IMR-90 (cell line): ENCODE data around the gene EPN3. TPM values are rescaled to one million over a fixed set of nuclear protein-coding genes. Genes with fewer than 3 reads are reported as not detected.

Experiments
- ATAC-seq: fragments of 200-7000 bp; cut with Tn5 transposase; 2 replicates; pipeline ENCODE4 v1.9.1; 2020; ENCODE audit warnings: low read depth, mild to moderate bottlenecking, moderate library complexity
- BruUV-seq: library from RNA; stranded (reverse); fragments of 400-500 nt; replicated peaks from 2 replicates; lab custom pipeline; 2021; lab: Mats Ljungman, UMichigan
- CTCF ChIA-PET: fragments of 300-600 bp; formaldehyde crosslinking; extraction: SDS; loops from one replicate; lab custom pipeline; 2021; ENCODE audit warnings: antibody characterized with exemption; lab: Yijun Ruan, JAX
- POLR2A ChIA-PET: fragments of 300-600 bp; sonication (Branson Sonifier 250); formaldehyde crosslinking; loops from one replicate; lab custom pipeline; 2022; ENCODE audit warnings: antibody characterized with exemption; ENCODE audit not compliant: unreplicated experiment; lab: Charles Lee
- DNase-seq: peaks from one replicate; pipeline ENCODE4 v3.0.0; 2013
- H2AFZ ChIP-seq: replicated peaks from 2 replicates; pipeline ENCODE3; 2013; ENCODE audit warnings: low read length, mild to moderate bottlenecking; ENCODE audit not compliant: poor library complexity
- H2AK5ac ChIP-seq: 2 replicates; pipeline ENCODE4 v1.6.1; 2013; ENCODE audit warnings: low read depth, low read length, inconsistent platforms
- H2AK9ac ChIP-seq: replicated peaks from 2 replicates; pipeline ENCODE3; 2013; ENCODE audit warnings: mild to moderate bottlenecking, low read depth, low read length, moderate library complexity; ENCODE audit not compliant: poor library complexity
- H2BK120ac ChIP-seq: 2 replicates; pipeline ENCODE4 v1.6.1; 2013; ENCODE audit warnings: low read depth, low read length, inconsistent platforms
- H2BK15ac ChIP-seq: 3 replicates; pipeline ENCODE4 v1.6.1; 2013; ENCODE audit warnings: low read depth, low read length, inconsistent platforms
- H2BK20ac ChIP-seq: 2 replicates; pipeline ENCODE4 v1.6.1; 2013; ENCODE audit warnings: low read depth, mild to moderate bottlenecking, inconsistent platforms, low read length, moderate library complexity
- H2BK5ac ChIP-seq: 2 replicates; pipeline ENCODE4 v1.6.1; 2013; ENCODE audit warnings: mild to moderate bottlenecking, low read depth, low read length, inconsistent platforms; ENCODE audit not compliant: poor library complexity, severe bottlenecking
- H3K14ac ChIP-seq: replicated peaks from 2 replicates; pipeline ENCODE4 v1.6.1; 2013; ENCODE audit warnings: low read depth, low read length, inconsistent platforms
- H3K18ac ChIP-seq: 2 replicates; pipeline ENCODE4 v1.6.1; 2013; ENCODE audit warnings: low read depth, low read length, control low read depth
- H3K23ac ChIP-seq: 2 replicates; pipeline ENCODE4 v1.6.1; 2013; ENCODE audit warnings: low read depth, low read length, inconsistent platforms
- H3K27ac ChIP-seq: 2 replicates; pipeline ENCODE4 v1.5.1; 2013; ENCODE audit warnings: mild to moderate bottlenecking, control low read depth, low read length; ENCODE audit not compliant: insufficient read depth
- H3K27me3 ChIP-seq: 2 replicates; pipeline ENCODE4 v1.6.1; 2013; ENCODE audit warnings: low read length; ENCODE audit not compliant: control insufficient read depth, insufficient read depth
- H3K36me3 ChIP-seq: 2 replicates; pipeline ENCODE4 v1.6.1; 2013; ENCODE audit warnings: low read length, mixed read lengths; ENCODE audit not compliant: control insufficient read depth, insufficient read depth
- H3K4ac ChIP-seq: 2 replicates; pipeline ENCODE4 v1.6.1; 2013; ENCODE audit warnings: low read depth, low read length, inconsistent platforms
- H3K4me1 ChIP-seq: 2 replicates; pipeline ENCODE4 v1.6.1; 2013; ENCODE audit warnings: low read length, mixed read lengths; ENCODE audit not compliant: control insufficient read depth, insufficient read depth
- H3K4me2 ChIP-seq: 2 replicates; pipeline ENCODE4 v1.6.1; 2013; ENCODE audit warnings: low read depth, mild to moderate bottlenecking, control low read depth, low read length, moderate library complexity
- H3K4me3 ChIP-seq: 2 replicates; pipeline ENCODE4 v1.5.1; 2013; ENCODE audit warnings: low read depth, mild to moderate bottlenecking, control low read depth, low read length, moderate library complexity; ENCODE audit not compliant: insufficient read depth
- H3K56ac ChIP-seq: 2 replicates; pipeline ENCODE4 v1.6.1; 2013; ENCODE audit warnings: low read length, inconsistent platforms; ENCODE audit not compliant: insufficient read depth; ENCODE audit errors: extremely low read depth
- H3K79me1 ChIP-seq, 2 experiments: 2 replicates each; pipeline ENCODE4 v1.6.1; 2013; ENCODE audit warnings: low read length in 2 of 2, inconsistent platforms in 1 of 2, low read depth in 1 of 2
- H3K9ac ChIP-seq: 2 replicates; pipeline ENCODE4 v1.6.1; 2013; ENCODE audit warnings: low read depth, low read length, control low read depth
- H3K9me1 ChIP-seq: 2 replicates; pipeline ENCODE4 v1.6.1; 2013; ENCODE audit warnings: low read length, inconsistent platforms; ENCODE audit not compliant: insufficient read depth
- H3K9me3 ChIP-seq: 2 replicates; pipeline ENCODE4 v1.6.1; 2013; ENCODE audit warnings: low read length; ENCODE audit not compliant: control insufficient read depth, insufficient read depth
- H4K20me1 ChIP-seq: 2 replicates; pipeline ENCODE4 v1.6.1; 2013; ENCODE audit warnings: low read length, inconsistent platforms; ENCODE audit not compliant: insufficient read depth
- H4K5ac ChIP-seq: 2 replicates; pipeline ENCODE4 v1.6.1; 2013; ENCODE audit warnings: mild to moderate bottlenecking, low read depth, low read length, control low read depth
- H4K8ac ChIP-seq, 2 experiments: 2 replicates each; pipeline ENCODE4 v1.6.1; 2013; ENCODE audit warnings: low read depth in 2 of 2, low read length in 2 of 2, control low read depth in 1 of 2, inconsistent platforms in 1 of 2
- H4K91ac ChIP-seq: 2 replicates; pipeline ENCODE4 v1.6.1; 2013; ENCODE audit warnings: low read depth, low read length, inconsistent platforms; ENCODE audit not compliant: insufficient read depth
- ELK1 ChIP-seq: fragments of 150-350 bp; IDR thresholded peaks from 2 replicates; pipeline ENCODE4 v1.6.1; 2016; ENCODE audit warnings: low read depth, mild to moderate bottlenecking, low read length, moderate library complexity, borderline replicate concordance
- FOS ChIP-seq: fragments of 150-350 bp; IDR thresholded peaks from 2 replicates; pipeline ENCODE4 v1.6.1; 2016; ENCODE audit warnings: low read depth, low read length
- MAZ ChIP-seq: IDR thresholded peaks from 2 replicates; pipeline ENCODE4 v1.6.1; 2012; ENCODE audit warnings: low read depth, mild to moderate bottlenecking, low read length, improper control_type of control experiment, moderate library complexity, borderline replicate concordance
- MXI1 ChIP-seq: IDR thresholded peaks from 2 replicates; pipeline ENCODE4 v1.6.1; 2012; ENCODE audit warnings: low read depth, mild to moderate bottlenecking, low read length, moderate library complexity, borderline replicate concordance
- POLR2A ChIP-seq: IDR thresholded peaks from 2 replicates; pipeline ENCODE4 v1.6.1; 2012; ENCODE audit warnings: mild to moderate bottlenecking, low read depth, low read length
- RAD21 ChIP-seq: IDR thresholded peaks from 2 replicates; pipeline ENCODE4 v1.6.1; 2012; ENCODE audit warnings: low read length, improper control_type of control experiment
- RCOR1 ChIP-seq: IDR thresholded peaks from 2 replicates; pipeline ENCODE4 v1.6.1; 2012; ENCODE audit warnings: mild to moderate bottlenecking, low read length, improper control_type of control experiment; ENCODE audit not compliant: insufficient replicate concordance
- SMC3 ChIP-seq: fragments of 150-350 bp; IDR thresholded peaks from 2 replicates; pipeline ENCODE4 v1.6.1; 2016; ENCODE audit warnings: low read depth, mild to moderate bottlenecking, antibody characterized with exemption, low read length, moderate library complexity
- USF2 ChIP-seq: fragments of 150-350 bp; IDR thresholded peaks from 2 replicates; pipeline ENCODE4 v1.6.1; 2017; ENCODE audit warnings: mild to moderate bottlenecking, antibody characterized with exemption, low read length, low read depth
- WGBS, 2 experiments: methylation state at CpG; one replicate each; pipeline versions ENCODE4 v1.1.5 to v1.1.7; 2013; ENCODE audit warnings: missing lambda C conversion rate in 2 of 2; ENCODE audit not compliant: insufficient read length in 1 of 2; ENCODE audit errors: extremely low coverage in 2 of 2; 5-methylcytosine and 5-hydroxymethylcytosine counted together
- dilution Hi-C: fragments of 300-500 bp; cut with HindIII; formaldehyde crosslinking; loops from one replicate; pipeline ENCODE4 v1.14.3; 2018; ENCODE audit warnings: low sequenced_read_pairs; ENCODE audit not compliant: unreplicated experiment
- in situ Hi-C: fragments of 300-500 bp; cut with MboI; formaldehyde crosslinking; loops from 3 replicates; pipeline ENCODE4 v1.14.3; 2019; ENCODE audit warnings: low sequenced_read_pairs, inconsistent platforms, mixed read lengths
- intact Hi-C: fragments of 100-400 bp; cut with micrococcal nuclease; formaldehyde crosslinking; loops from 2 replicates; pipeline ENCODE4 v1.10.0; 2022
- polyA plus RNA-seq, 3 experiments: library from polyadenylated mRNA; depleted of rRNA; stranded (reverse); fragments of >200 nt; gene quantifications; 2 replicates each; pipeline ENCODE4 v1.2.3, GENCODE V29; 2012; ENCODE audit warnings: low replicate concordance in 1 of 3
- total RNA-seq: library from RNA; depleted of rRNA; stranded (reverse); fragments of >200 nt; gene quantifications from 2 replicates; pipeline ENCODE4 v1.2.3, GENCODE V29; 2012
- TF ChIP-seq, protein P1 (sequence below): conservative IDR thresholded peaks from 2 replicates; pipeline ENCODE4 v1.5.1; 2012; ENCODE audit warnings: mild to moderate bottlenecking, low read depth, low read length, improper control_type of control experiment

EPN3 gene
- total and polyA plus RNA-seq, 2 of the 4 experiments (the other 2 are of a cell fraction): 0.09 TPM; not detected in 1

DNA sequence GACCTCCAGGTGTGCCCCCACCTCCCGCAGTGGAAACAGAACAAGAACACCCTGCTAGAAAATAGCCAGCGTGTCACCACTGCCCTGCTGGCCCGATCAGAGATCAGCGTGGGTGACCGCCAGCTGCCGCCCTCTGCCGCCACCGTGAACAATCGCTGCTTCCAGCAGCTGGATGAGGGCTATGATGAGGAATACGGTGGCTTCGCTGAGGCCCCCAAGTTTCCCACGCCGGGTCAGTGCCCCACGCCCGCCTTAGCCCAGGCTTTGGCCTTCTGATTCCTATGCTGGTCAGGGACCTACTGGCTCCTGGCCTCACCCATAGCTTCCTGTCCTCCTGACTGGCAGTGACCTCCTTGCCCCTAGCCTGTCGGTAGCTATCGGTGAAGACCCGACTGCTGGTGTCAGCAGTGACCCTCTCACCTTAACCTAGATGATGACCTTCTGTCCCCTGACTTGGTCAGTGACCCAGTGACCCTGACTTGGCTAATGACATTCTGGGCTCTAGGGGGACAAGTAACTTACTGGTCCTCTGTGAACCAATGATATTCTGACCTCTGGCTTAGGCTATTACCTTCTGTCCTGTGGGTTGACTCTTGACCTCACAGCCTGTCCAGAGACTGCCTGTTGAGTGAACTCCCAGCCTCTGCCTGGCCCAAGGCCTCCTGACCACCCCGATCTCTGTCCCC, 16.9 kb downstream of the EPN3 start (continued):
- TF ChIP-seq USF2 (no peak), POLR2A (no peak)

- Histone ChIP-seq H4K91ac (no peak overlapping the region), H2AK5ac (no peak overlapping the region), H3K79me1 (peaks cover 0 to 11% of the 10 kb centered on the region in 2 experiments; a peak in 2 of 4 replicates), H3K9me3 (no peaks in the 10 kb centered on the region), H3K27me3 (no peaks in the 10 kb centered on the region), H3K18ac (no peak overlapping the region), H3K4me1 (peaks cover 6% of the 10 kb centered on the region), H4K8ac (no peak overlapping the region), H3K9me1 (peaks cover 5% of the 10 kb centered on the region), H2BK5ac (no peak overlapping the region), H4K20me1 (0 out of 2 replicates have a peak, but pooled peaks cover 8% of the 10 kb centered on the region), H3K4ac (no peak overlapping the region), H3K9ac (no peak overlapping the region), H2BK20ac (no peak overlapping the region), H2BK15ac (no peak overlapping the region), H3K4me3 (no peak overlapping the region), H3K36me3 (peaks cover 16% of the 10 kb centered on the region; the same call in 1 of the 2 replicates), H3K23ac (no peak overlapping the region), H2BK120ac (no peak overlapping the region), H2AFZ (no peak overlapping the region), H3K4me2 (no peak overlapping the region), H3K14ac (no peak overlapping the region), H3K56ac (no peak overlapping the region), H2AK9ac (peak overlapping the region; percentile 42), H4K5ac (no peak overlapping the region), H3K27ac (no peak overlapping the region)
- ChIA-PET CTCF (interaction anchor here (0.6 to 2.4 kb wide), 9 partner anchors 10 to 156 kb away, joined by 4 to 28 read pairs (median 6); partner anchors contain the start of gene CACNA1G), POLR2A (no interaction called here)
- in situ Hi-C loops: loop anchor here (5.0 to 10.0 kb wide), 4 partner anchors 77 to 405 kb away; no protein-coding TSS in a partner anchor
- BruUV-seq: no TSS peak
- DNase-seq: no peak
- WGBS, 2 experiments: 92% methylated on average over 4 of the region's 11 CpGs; no CpG with 5 or more reads in 1 of the 2 experiments
- intact Hi-C loops: loop anchor here (2.0 to 10.0 kb wide), 2 partner anchors 85 to 405 kb away; partner anchors contain the start of gene ABCC3
- dilution Hi-C loops: no loop called here
- ATAC-seq: no peak
- TF ChIP-seq MXI1: no peak
- TF ChIP-seq, protein P1, sequence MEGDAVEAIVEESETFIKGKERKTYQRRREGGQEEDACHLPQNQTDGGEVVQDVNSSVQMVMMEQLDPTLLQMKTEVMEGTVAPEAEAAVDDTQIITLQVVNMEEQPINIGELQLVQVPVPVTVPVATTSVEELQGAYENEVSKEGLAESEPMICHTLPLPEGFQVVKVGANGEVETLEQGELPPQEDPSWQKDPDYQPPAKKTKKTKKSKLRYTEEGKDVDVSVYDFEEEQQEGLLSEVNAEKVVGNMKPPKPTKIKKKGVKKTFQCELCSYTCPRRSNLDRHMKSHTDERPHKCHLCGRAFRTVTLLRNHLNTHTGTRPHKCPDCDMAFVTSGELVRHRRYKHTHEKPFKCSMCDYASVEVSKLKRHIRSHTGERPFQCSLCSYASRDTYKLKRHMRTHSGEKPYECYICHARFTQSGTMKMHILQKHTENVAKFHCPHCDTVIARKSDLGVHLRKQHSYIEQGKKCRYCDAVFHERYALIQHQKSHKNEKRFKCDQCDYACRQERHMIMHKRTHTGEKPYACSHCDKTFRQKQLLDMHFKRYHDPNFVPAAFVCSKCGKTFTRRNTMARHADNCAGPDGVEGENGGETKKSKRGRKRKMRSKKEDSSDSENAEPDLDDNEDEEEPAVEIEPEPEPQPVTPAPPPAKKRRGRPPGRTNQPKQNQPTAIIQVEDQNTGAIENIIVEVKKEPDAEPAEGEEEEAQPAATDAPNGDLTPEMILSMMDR: no peak
- TF ChIP-seq USF2: no peak
- no peak for TF ChIP-seq MAZ
- TF ChIP-seq SMC3: no peak
- no peak for TF ChIP-seq RCOR1
- no peak for TF ChIP-seq FOS
- TF ChIP-seq ELK1: no peak
- no peak for TF ChIP-seq RAD21
These were observed 17.4 kb downstream of the EPN3 start for GRCh38 chr17:50549969-50550368.
